HG03060 (cell line): ENCODE results near the gene UBASH3A.

ENCODE experiments used
- ATAC-seq: cut with Tn5 transposase; IDR thresholded peaks from one replicate; pipeline ENCODE4 v1.9.1; 2021; ENCODE audit warnings: low read depth, moderate number of reproducible peaks; ENCODE audit not compliant: unreplicated experiment

The UBASH3A gene

GRCh38 chr21:42374457-42374856 lies 29.2 kb upstream of the UBASH3A start:
- no peak for ATAC-seq

- ATAC-seq, result no peak
Observed at GRCh38 chr21:42374864-42375499, 28.7 kb upstream of the UBASH3A start.

GRCh38 chr21:42375506-42375905 lies 28.2 kb upstream of the UBASH3A start:
- no peak for ATAC-seq

GRCh38 chr21:42375966-42376337 lies 27.8 kb upstream of the UBASH3A start:
- no peak for ATAC-seq

- ATAC-seq, result no peak
Observed at GRCh38 chr21:42376338-42376982, 27.2 kb upstream of the UBASH3A start.

GRCh38 chr21:42377211-42377950 lies 26.3 kb upstream of the UBASH3A start:
- no peak for ATAC-seq

- ATAC-seq, result no peak
Observed at GRCh38 chr21:42377951-42378340, 25.8 kb upstream of the UBASH3A start.

- ATAC-seq, result no peak
Observed at GRCh38 chr21:42378418-42378817, 25.3 kb upstream of the UBASH3A start.

- no peak for ATAC-seq
Observed at GRCh38 chr21:42379426-42380215, 24.1 kb upstream of the UBASH3A start.

- no peak for ATAC-seq
Observed at GRCh38 chr21:42381347-42381984, 22.2 kb upstream of the UBASH3A start.

GRCh38 chr21:42382915-42383314 lies 20.8 kb upstream of the UBASH3A start:
- ATAC-seq, result no peak

GRCh38 chr21:42383331-42383730 lies 20.4 kb upstream of the UBASH3A start:
- no peak for ATAC-seq

GRCh38 chr21:42384156-42384945 lies 19.4 kb upstream of the UBASH3A start:
- no peak for ATAC-seq

GRCh38 chr21:42384989-42385388 lies 18.7 kb upstream of the UBASH3A start:
- ATAC-seq, result no peak

- no peak for ATAC-seq
Observed at GRCh38 chr21:42385619-42386018, 18.1 kb upstream of the UBASH3A start.

- no peak for ATAC-seq
Observed at GRCh38 chr21:42386034-42386591, 17.6 kb upstream of the UBASH3A start.

- ATAC-seq, result no peak
Observed at GRCh38 chr21:42387164-42387563, 16.5 kb upstream of the UBASH3A start.

- no peak for ATAC-seq
Observed at GRCh38 chr21:42387843-42388340, 15.8 kb upstream of the UBASH3A start.

GRCh38 chr21:42388740-42389448 lies 14.8 kb upstream of the UBASH3A start:
- no peak for ATAC-seq
